Smooth muscle cell (in vitro differentiated cells): ENCODE data around the gene AKNAD1. TPM values are rescaled to one million over a fixed set of nuclear protein-coding genes. Genes with fewer than 3 reads are reported as not detected.

Source experiments
- DNase-seq: peaks from one replicate; lab custom pipeline; 2025; ENCODE audit not compliant: unreplicated experiment; lab: John Stamatoyannopoulos, UW
- H2AFZ ChIP-seq: fragments of 200-600 bp; sonication (generic); 2 replicates; pipeline ENCODE4 v1.6.0; 2016; ENCODE audit warnings: antibody characterized with exemption, low read depth, mild to moderate bottlenecking
- H3F3A ChIP-seq: fragments of 200-600 bp; sonication (generic); 2 replicates; pipeline ENCODE4 v1.6.0; 2017; ENCODE audit warnings: antibody characterized with exemption, low read depth
- H3K27ac ChIP-seq: fragments of 200-600 bp; sonication (generic); 2 replicates; pipeline ENCODE4 v1.5.1; 2016; ENCODE audit warnings: low read depth, mild to moderate bottlenecking
- H3K27me3 ChIP-seq: fragments of 200-600 bp; sonication (generic); 2 replicates; pipeline ENCODE4 v1.6.1; 2016; ENCODE audit warnings: low read depth, mild to moderate bottlenecking
- H3K36me3 ChIP-seq: fragments of 200-600 bp; sonication (generic); 2 replicates; pipeline ENCODE4 v1.5.1; 2016; ENCODE audit warnings: low read depth
- H3K4me1 ChIP-seq: fragments of 200-600 bp; sonication (generic); 2 replicates; pipeline ENCODE4 v1.5.1; 2016; ENCODE audit warnings: low read depth
- H3K4me2 ChIP-seq: fragments of 200-600 bp; sonication (generic); 2 replicates; pipeline ENCODE4 v1.6.0; 2016; ENCODE audit warnings: mild to moderate bottlenecking
- H3K4me3 ChIP-seq: fragments of 200-600 bp; sonication (generic); 2 replicates; pipeline ENCODE4 v1.5.1; 2016; ENCODE audit warnings: mild to moderate bottlenecking
- H3K79me2 ChIP-seq: fragments of 200-600 bp; sonication (generic); 2 replicates; pipeline ENCODE4 v1.6.0; 2016; ENCODE audit warnings: low read depth, mild to moderate bottlenecking
- H3K9ac ChIP-seq: fragments of 200-600 bp; sonication (generic); 2 replicates; pipeline ENCODE4 v1.6.0; 2016; ENCODE audit warnings: low read depth
- H3K9me3 ChIP-seq: fragments of 200-600 bp; sonication (generic); replicated peaks from 2 replicates; pipeline ENCODE4 v1.5.1; 2016; ENCODE audit warnings: low read depth
- H4K20me1 ChIP-seq: fragments of 200-600 bp; sonication (generic); 2 replicates; pipeline ENCODE4 v1.6.0; 2016; ENCODE audit warnings: low read depth
- WGBS: methylation state at CpG from one replicate; pipeline ENCODE4 v1.1.7; 2016; ENCODE audit warnings: low lambda C conversion rate; 5-methylcytosine and 5-hydroxymethylcytosine counted together
- polyA plus RNA-seq: library from polyadenylated mRNA; unstranded; fragments of >200 nt; fragmentation: Nextera tagmentation; extraction: Ambion mirVana; gene quantifications from 2 replicates; pipeline ENCODE4 v1.2.1, GENCODE V29; 2016
- total RNA-seq: library from RNA; depleted of rRNA; stranded (reverse); fragments of >200 nt; gene quantifications from 2 replicates; pipeline ENCODE4 v1.2.3, GENCODE V29; 2014
- TF ChIP-seq, protein P1 (sequence below): fragments of 200-600 bp; sonication (generic); IDR thresholded peaks from 2 replicates; pipeline ENCODE4 v1.5.1; 2017; ENCODE audit warnings: borderline replicate concordance, mild to moderate bottlenecking, antibody characterized with exemption; ENCODE audit not compliant: insufficient read depth, poor library complexity, severe bottlenecking

AKNAD1 gene
- total and polyA plus RNA-seq, 2 experiments from 2014 or later: 0.40 TPM; not detected in 1

DNA sequence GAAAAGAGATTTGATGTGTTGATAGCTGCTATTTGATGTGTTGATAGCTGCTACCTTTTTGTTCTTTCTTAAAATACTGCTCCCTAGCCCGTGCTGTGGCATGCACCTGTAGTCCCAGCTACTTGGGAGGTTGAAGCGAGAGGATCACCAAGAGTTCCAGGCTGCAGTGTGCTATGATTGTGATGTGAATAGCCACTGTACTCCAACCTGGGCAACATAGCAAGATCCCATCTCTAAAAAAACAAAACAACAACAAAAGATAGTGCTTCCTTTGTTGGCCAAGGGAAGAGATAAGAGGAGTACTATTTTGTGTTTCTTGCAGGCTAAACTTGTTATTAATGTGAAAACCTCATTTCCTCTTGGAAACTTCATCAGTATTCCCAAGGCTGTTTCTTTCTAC lies 25.9 kb upstream of the AKNAD1 start:
- H3K27me3 ChIP-seq: no peaks in the 10 kb centered on the region
- H3K4me3 ChIP-seq: no peak overlapping the region
- no peak overlapping the region for H3K27ac ChIP-seq
- H3F3A ChIP-seq: no peaks in the 10 kb centered on the region
- H4K20me1 ChIP-seq: peaks cover 6% of the 10 kb centered on the region
- no peak overlapping the region for H3K9ac ChIP-seq
- peaks cover 9% of the 10 kb centered on the region for H3K4me1 ChIP-seq
- no peaks in the 10 kb centered on the region for H3K79me2 ChIP-seq
- TF ChIP-seq, protein P1, sequence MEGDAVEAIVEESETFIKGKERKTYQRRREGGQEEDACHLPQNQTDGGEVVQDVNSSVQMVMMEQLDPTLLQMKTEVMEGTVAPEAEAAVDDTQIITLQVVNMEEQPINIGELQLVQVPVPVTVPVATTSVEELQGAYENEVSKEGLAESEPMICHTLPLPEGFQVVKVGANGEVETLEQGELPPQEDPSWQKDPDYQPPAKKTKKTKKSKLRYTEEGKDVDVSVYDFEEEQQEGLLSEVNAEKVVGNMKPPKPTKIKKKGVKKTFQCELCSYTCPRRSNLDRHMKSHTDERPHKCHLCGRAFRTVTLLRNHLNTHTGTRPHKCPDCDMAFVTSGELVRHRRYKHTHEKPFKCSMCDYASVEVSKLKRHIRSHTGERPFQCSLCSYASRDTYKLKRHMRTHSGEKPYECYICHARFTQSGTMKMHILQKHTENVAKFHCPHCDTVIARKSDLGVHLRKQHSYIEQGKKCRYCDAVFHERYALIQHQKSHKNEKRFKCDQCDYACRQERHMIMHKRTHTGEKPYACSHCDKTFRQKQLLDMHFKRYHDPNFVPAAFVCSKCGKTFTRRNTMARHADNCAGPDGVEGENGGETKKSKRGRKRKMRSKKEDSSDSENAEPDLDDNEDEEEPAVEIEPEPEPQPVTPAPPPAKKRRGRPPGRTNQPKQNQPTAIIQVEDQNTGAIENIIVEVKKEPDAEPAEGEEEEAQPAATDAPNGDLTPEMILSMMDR: no peak
- DNase-seq: no peak
- H3K9me3 ChIP-seq: no peaks in the 10 kb centered on the region
- no peak overlapping the region for H3K4me2 ChIP-seq
- WGBS: 98% methylated on average over 2 of the region's 2 CpGs
- H3K36me3 ChIP-seq: no peaks in the 10 kb centered on the region
- H2AFZ ChIP-seq: no peak overlapping the region

GRCh38 chr1:108881369-108881768 lies 24.5 kb upstream of the AKNAD1 start:
- H3K79me2 ChIP-seq: no peaks in the 10 kb centered on the region
- peaks cover 9% of the 10 kb centered on the region for H3K4me1 ChIP-seq
- no peak overlapping the region for H3K27ac ChIP-seq
- WGBS: 93% methylated on average over 1 of the region's 1 CpG
- no peak overlapping the region for H3K4me3 ChIP-seq
- TF ChIP-seq, protein P1: no peak
- no peak overlapping the region for H2AFZ ChIP-seq
- H3K27me3 ChIP-seq: no peaks in the 10 kb centered on the region
- peaks cover 6% of the 10 kb centered on the region for H4K20me1 ChIP-seq
- DNase-seq: no peak
- H3F3A ChIP-seq: no peaks in the 10 kb centered on the region
- no peaks in the 10 kb centered on the region for H3K36me3 ChIP-seq
- H3K9me3 ChIP-seq: no peaks in the 10 kb centered on the region
- H3K9ac ChIP-seq: no peak overlapping the region
- no peak overlapping the region for H3K4me2 ChIP-seq

DNA sequence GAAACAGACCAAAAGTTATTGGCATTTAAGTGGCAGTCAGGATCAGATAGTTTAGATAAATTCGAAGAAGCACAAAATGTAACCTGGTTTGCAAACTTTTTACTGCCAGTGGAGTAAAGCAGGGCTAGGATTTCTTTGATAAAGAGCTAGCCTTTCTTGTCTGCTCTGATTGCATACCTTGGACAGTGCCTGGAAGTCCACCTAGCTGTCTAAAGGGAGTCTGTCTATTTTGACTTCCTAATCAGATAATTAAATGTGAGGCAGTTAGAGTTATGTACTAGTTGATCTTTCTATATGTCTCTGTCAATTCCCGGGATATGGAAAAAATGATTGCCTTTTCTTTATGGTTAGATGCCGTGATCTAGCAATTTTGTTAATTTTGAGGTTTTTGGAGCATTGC lies 24.0 kb upstream of the AKNAD1 start:
- H4K20me1 ChIP-seq: peaks cover 6% of the 10 kb centered on the region

GRCh38 chr1:108878678-108879077 lies 21.8 kb upstream of the AKNAD1 start:
- 89% methylated on average over 3 of the region's 3 CpGs for WGBS
- H3K36me3 ChIP-seq: no peaks in the 10 kb centered on the region
- no peak overlapping the region for H3K9ac ChIP-seq
- peaks cover 4% of the 10 kb centered on the region for H4K20me1 ChIP-seq
- no peaks in the 10 kb centered on the region for H3F3A ChIP-seq
- H3K4me2 ChIP-seq: peak overlapping the region; percentile 91
- no peaks in the 10 kb centered on the region for H3K9me3 ChIP-seq
- TF ChIP-seq, protein P1: no peak
- no peak overlapping the region for H2AFZ ChIP-seq
- H3K4me1 ChIP-seq: peaks cover 9% of the 10 kb centered on the region
- peak overlapping the region; percentile 84 for H3K4me3 ChIP-seq
- no peaks in the 10 kb centered on the region for H3K27me3 ChIP-seq
- no peaks in the 10 kb centered on the region for H3K79me2 ChIP-seq
- H3K27ac ChIP-seq: no peak overlapping the region
- no peak for DNase-seq

More for the DNA sequence above, 24.0 kb upstream of the AKNAD1 start:
- Histone ChIP-seq H3K36me3 (no peaks in the 10 kb centered on the region), H3K27ac (no peak overlapping the region), H3F3A (no peaks in the 10 kb centered on the region), H3K27me3 (no peaks in the 10 kb centered on the region), H3K79me2 (no peaks in the 10 kb centered on the region), H3K9me3 (no peaks in the 10 kb centered on the region), H3K9ac (no peak overlapping the region), H3K4me1 (peaks cover 9% of the 10 kb centered on the region), H3K4me3 (no peak overlapping the region), H2AFZ (no peak overlapping the region), H3K4me2 (no peak overlapping the region)
- TF ChIP-seq, protein P1: no peak
- DNase-seq: no peak
- WGBS: 90% methylated on average over 3 of the region's 3 CpGs
